GOT3 (cell line): ENCODE data around the gene RNF43.

Source experiments
- DNase-seq: peaks from one replicate; lab custom pipeline; 2025; ENCODE audit warnings: mixed read lengths; lab: John Stamatoyannopoulos, UW

Gene RNF43

GRCh38 chr17:58381124-58382035 lies 36.0 kb downstream of the RNF43 start:
- no peak for DNase-seq

GRCh38 chr17:58380207-58381123 lies 36.9 kb downstream of the RNF43 start:
- DNase-seq: no peak

DNA sequence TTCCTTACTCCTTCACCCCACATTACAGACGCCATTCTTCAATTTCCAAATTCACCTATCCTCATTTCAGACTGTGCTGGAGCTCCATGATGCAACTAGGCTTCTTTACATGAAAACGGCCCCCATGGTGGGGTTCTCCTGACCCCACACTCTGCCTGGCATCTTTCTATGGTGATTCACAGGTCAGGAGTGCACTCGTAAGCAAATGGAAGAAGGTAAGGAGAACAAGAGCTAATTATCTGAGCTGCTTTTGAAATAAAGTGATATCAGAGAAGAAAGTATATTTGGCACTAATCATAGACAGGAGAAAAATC lies 37.9 kb downstream of the RNF43 start:
- no peak for DNase-seq

GRCh38 chr17:58378733-58379510 lies 38.4 kb downstream of the RNF43 start:
- DNase-seq: no peak

- no peak for DNase-seq
These were observed 39.7 kb downstream of the RNF43 start for GRCh38 chr17:58377661-58378060.

GRCh38 chr17:58377093-58377601 lies 40.2 kb downstream of the RNF43 start:
- no peak for DNase-seq

- DNase-seq: no peak
These were observed 40.8 kb downstream of the RNF43 start for GRCh38 chr17:58376472-58377000.

DNA sequence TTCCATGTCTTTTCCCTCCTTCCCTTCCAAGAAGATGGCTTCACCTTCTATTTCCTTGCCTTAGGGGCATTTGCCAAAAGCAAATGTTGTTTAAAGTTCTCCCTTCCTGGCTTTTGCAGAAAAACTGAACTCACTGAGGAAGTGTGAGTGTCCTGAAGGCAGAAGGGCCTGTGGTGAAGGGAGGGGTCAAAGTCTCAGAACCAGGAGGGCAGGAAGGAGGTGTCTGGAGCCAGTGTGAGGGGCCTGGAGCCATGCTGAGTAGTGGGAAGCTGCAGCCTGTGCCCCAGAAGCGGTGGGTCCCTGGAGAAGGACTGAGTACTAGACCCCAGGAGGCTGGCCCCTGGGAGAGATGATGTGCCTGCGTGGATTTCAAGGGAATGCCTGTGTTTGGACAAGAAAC lies 41.5 kb downstream of the RNF43 start:
- DNase-seq: no peak

DNA sequence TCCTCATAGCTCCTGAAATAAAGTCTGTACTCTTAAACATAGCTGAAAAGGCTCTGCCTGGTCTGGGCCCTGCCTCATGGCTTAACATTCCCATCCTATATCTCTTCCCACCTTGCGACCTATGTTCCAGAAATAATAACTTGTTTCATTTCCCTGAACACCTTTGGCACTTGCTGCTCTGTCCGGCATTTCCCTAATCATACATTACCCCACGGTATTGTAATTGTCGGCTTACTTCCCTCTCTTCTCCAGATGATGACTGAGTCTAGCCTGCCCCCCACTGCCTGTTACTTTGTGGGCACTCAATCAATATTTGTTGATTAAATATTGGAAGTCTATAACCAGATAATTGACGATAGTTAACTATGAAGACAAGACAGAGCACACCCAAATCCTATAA lies 42.1 kb downstream of the RNF43 start:
- DNase-seq: no peak

GRCh38 chr17:58373923-58374322 lies 43.4 kb downstream of the RNF43 start:
- no peak for DNase-seq

GRCh38 chr17:58373003-58373402 lies 44.3 kb downstream of the RNF43 start:
- DNase-seq: no peak

- no peak for DNase-seq
These were observed 45.9 kb downstream of the RNF43 start for GRCh38 chr17:58371300-58371950.

- no peak for DNase-seq
These were observed 46.6 kb downstream of the RNF43 start for GRCh38 chr17:58370716-58371115.

- DNase-seq: no peak
These were observed 47.0 kb downstream of the RNF43 start for GRCh38 chr17:58370309-58370708.

GRCh38 chr17:58369214-58370031 lies 47.9 kb downstream of the RNF43 start:
- no peak for DNase-seq

GRCh38 chr17:58368860-58369213 lies 48.5 kb downstream of the RNF43 start:
- no peak for DNase-seq
